Measurements from ENCODE around the gene TMEM79. TPM values are rescaled to one million over a fixed set of nuclear protein-coding genes. Genes with fewer than 3 reads are reported as not detected.

Gene TMEM79
- total RNA-seq = 0.44 and 0.79 TPM in 2 replicates

- no peak for DNase-seq (ENCODE audit: low read depth in 2 of 2)
These were observed at the start of gene TMEM79 for GRCh38 chr1:156284112-156284511. Gene TMEM79, plus strand, starts transcription at chr1:156284325. Its CDS starts 902 bp downstream, at chr1:156285227.

GRCh38 chr1:156236164-156236563, 48.0 kb upstream of the TMEM79 start:
- no peak for DNase-seq (ENCODE audit: low read depth in 2 of 2)

- no peak for DNase-seq (ENCODE audit: low read depth in 2 of 2)
These were observed 45.9 kb upstream of the TMEM79 start for GRCh38 chr1:156238248-156238647.

GRCh38 chr1:156241311-156241811, 42.8 kb upstream of the TMEM79 start:
- DNase-seq (ENCODE audit: low read depth in 2 of 2) = peak; percentile 59 to 69

GRCh38 chr1:156241926-156242325, 42.2 kb upstream of the TMEM79 start, which contains the start of gene BGLAP:
Gene BGLAP, plus strand, starts transcription at chr1:156242184. Its CDS starts 48 bp downstream, at chr1:156242232.
- no peak for DNase-seq (ENCODE audit: low read depth in 2 of 2)

GRCh38 chr1:156242738-156243137, 41.4 kb upstream of the TMEM79 start:
- no peak for DNase-seq (ENCODE audit: low read depth in 2 of 2)

- no peak for DNase-seq (ENCODE audit: low read depth in 2 of 2)
These were observed 40.0 kb upstream of the TMEM79 start for GRCh38 chr1:156244126-156244525.

- DNase-seq (ENCODE audit: low read depth in 2 of 2) = no peak
These were observed 39.4 kb upstream of the TMEM79 start for GRCh38 chr1:156244712-156245111.

- DNase-seq (ENCODE audit: low read depth in 2 of 2) = peak; percentile 40 to 56
These were observed 38.5 kb upstream of the TMEM79 start for GRCh38 chr1:156245451-156246232.

- DNase-seq (ENCODE audit: low read depth in 2 of 2) = no peak
These were observed 37.8 kb upstream of the TMEM79 start for GRCh38 chr1:156246241-156246780.

- DNase-seq (ENCODE audit: low read depth in 2 of 2) = no peak
These were observed 37.2 kb upstream of the TMEM79 start for GRCh38 chr1:156246781-156247459.

- DNase-seq (ENCODE audit: low read depth in 2 of 2) = no peak
These were observed 36.4 kb upstream of the TMEM79 start, which contains the start of gene PAQR6 for GRCh38 chr1:156247460-156248322. Gene PAQR6, minus strand, starts transcription at chr1:156248056. Its CDS starts 1,325 bp downstream, at chr1:156246731.

GRCh38 chr1:156248323-156248683, 35.8 kb upstream of the TMEM79 start:
- DNase-seq (ENCODE audit: low read depth in 2 of 2) = no peak

- DNase-seq (ENCODE audit: low read depth in 2 of 2) = no peak
These were observed 34.5 kb upstream of the TMEM79 start for GRCh38 chr1:156249593-156249992.

GRCh38 chr1:156251527-156251926, 32.6 kb upstream of the TMEM79 start:
- peak in 1 of 2 donors; percentile 62 for DNase-seq (ENCODE audit: low read depth in 2 of 2)

GRCh38 chr1:156253634-156254033, 30.5 kb upstream of the TMEM79 start:
- no peak for DNase-seq (ENCODE audit: low read depth in 2 of 2)

- DNase-seq (ENCODE audit: low read depth in 2 of 2) = no peak
These were observed 26.4 kb upstream of the TMEM79 start for GRCh38 chr1:156257711-156258110.

GRCh38 chr1:156258859-156259258, 25.3 kb upstream of the TMEM79 start:
- no peak for DNase-seq (ENCODE audit: low read depth in 2 of 2)

- DNase-seq (ENCODE audit: low read depth in 2 of 2) = peak; percentile 28 to 34
These were observed 24.3 kb upstream of the TMEM79 start for GRCh38 chr1:156259805-156260204.

- DNase-seq (ENCODE audit: low read depth in 2 of 2) = no peak
These were observed 23.2 kb upstream of the TMEM79 start for GRCh38 chr1:156260896-156261295.

All from lung microvascular endothelial cell (primary cell).